ENCODE measurements around the gene BTAF1. TPM values are rescaled to one million over a fixed set of nuclear protein-coding genes. Genes with fewer than 3 reads are reported as not detected.

The BTAF1 gene
- total RNA-seq, 1 donor from 2014 or later: 34.6 TPM

DNA sequence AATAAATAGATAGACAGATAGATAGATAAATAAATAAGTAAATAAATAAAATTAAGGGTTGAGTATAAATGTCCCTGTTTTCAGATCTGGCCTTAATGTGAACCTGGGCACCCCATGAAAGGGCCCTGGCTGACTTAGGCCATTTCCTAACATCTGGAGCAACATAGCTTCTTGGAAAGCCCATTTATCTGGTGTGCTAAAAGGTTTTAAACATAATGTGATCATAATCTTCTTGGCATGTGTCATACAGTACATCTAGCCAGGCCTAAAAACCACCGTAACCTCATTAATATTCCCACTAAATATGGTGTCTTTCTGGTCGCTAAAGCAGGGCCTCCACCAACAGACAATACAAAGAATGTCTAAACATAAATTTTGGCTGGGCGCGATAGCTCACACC is 142.8 kb downstream of the BTAF1 start:
- Mint-ChIP-seq H3K27ac (ENCODE audit: unreplicated experiment) (no peak overlapping the region), H3K4me3 (ENCODE audit: unreplicated experiment) (no peak overlapping the region)
- TF ChIP-seq, protein P1, sequence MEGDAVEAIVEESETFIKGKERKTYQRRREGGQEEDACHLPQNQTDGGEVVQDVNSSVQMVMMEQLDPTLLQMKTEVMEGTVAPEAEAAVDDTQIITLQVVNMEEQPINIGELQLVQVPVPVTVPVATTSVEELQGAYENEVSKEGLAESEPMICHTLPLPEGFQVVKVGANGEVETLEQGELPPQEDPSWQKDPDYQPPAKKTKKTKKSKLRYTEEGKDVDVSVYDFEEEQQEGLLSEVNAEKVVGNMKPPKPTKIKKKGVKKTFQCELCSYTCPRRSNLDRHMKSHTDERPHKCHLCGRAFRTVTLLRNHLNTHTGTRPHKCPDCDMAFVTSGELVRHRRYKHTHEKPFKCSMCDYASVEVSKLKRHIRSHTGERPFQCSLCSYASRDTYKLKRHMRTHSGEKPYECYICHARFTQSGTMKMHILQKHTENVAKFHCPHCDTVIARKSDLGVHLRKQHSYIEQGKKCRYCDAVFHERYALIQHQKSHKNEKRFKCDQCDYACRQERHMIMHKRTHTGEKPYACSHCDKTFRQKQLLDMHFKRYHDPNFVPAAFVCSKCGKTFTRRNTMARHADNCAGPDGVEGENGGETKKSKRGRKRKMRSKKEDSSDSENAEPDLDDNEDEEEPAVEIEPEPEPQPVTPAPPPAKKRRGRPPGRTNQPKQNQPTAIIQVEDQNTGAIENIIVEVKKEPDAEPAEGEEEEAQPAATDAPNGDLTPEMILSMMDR (IDR thresholded peaks at IDR 0.05): no peak

DNA sequence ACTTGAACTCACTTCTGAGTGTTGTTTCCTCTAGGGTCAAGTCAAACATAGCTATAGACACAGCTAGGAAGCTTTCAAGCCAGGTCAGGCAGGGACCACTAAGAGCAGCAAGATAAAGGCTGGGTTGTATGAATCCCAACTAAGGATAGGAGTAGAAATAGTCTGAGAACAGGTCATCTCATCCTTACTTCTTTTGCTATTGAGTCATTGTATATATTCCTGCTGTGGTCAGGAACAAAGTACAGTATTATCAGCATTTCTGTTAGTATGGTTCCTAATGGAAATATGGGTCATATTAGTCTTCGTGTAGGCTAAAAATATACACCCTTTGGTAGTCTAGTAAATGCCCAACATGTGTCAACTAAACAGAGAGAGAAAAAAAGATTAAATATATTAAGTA is 145.3 kb downstream of the BTAF1 start:
- Mint-ChIP-seq H3K36me3 (ENCODE audit: unreplicated experiment) (no peaks in the 10 kb centered on the region), H3K27me3 (ENCODE audit: unreplicated experiment) (no peaks in the 10 kb centered on the region), H3K27ac (ENCODE audit: unreplicated experiment) (no peak overlapping the region), H3K9me3 (ENCODE audit: unreplicated experiment) (no peaks in the 10 kb centered on the region), H3K4me1 (ENCODE audit: unreplicated experiment) (no peaks in the 10 kb centered on the region), H3K4me3 (ENCODE audit: unreplicated experiment) (no peak overlapping the region)
- no peak for DNase-seq (ENCODE audit: extremely low spot score, unreplicated experiment)
- TF ChIP-seq, protein P1 (IDR thresholded peaks at IDR 0.05): no peak

More for the DNA sequence above, 142.8 kb downstream of the BTAF1 start:
- no peak for DNase-seq (ENCODE audit: extremely low spot score, unreplicated experiment)
- Mint-ChIP-seq H3K9me3 (ENCODE audit: unreplicated experiment) (no peaks in the 10 kb centered on the region), H3K27me3 (ENCODE audit: unreplicated experiment) (no peaks in the 10 kb centered on the region), H3K4me1 (ENCODE audit: unreplicated experiment) (no peaks in the 10 kb centered on the region), H3K36me3 (ENCODE audit: unreplicated experiment) (no peaks in the 10 kb centered on the region)

DNA sequence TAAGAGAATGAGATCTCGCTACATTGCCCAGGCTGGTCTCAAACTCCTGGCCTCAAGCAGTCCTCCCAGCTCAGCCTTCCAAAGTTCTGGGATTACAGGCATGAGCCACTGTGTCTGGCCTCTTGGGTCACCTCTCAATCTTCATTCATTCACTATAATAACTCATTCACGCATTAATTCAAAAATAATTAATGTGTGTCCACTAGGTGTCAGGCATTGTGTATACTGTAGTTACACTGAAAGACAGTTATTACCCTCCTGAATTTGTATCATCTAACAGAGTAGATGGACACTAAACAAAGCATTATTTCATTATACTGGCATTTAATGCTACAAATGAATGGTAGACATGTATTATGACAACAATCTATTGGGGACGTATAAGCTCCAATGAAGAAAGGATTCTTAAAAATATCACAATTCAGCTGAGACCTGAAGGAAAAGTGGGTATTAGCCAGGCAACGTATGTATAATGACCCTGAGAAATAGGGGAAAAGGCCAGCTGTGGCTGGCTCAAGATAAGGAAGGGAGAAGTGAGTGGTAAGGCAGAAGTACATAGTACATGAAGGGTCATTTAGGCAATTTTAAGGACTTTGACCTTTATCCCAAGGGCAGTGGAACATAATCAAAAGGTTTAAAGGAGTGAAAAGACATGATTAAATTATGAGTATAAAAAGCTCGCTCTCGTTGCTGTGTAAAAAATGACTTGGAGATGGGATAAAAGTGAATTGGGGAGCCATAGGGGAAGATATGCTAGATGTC is 150.7 kb downstream of the BTAF1 start:
- no peaks in the 10 kb centered on the region for H3K9me3 Mint-ChIP-seq (ENCODE audit: unreplicated experiment)
- DNase-seq (ENCODE audit: extremely low spot score, unreplicated experiment): no peak
- TF ChIP-seq, protein P1 (IDR thresholded peaks at IDR 0.05): peak; percentile 32
- H3K36me3 Mint-ChIP-seq (ENCODE audit: unreplicated experiment): peaks cover 10% of the 10 kb centered on the region
- H3K27ac Mint-ChIP-seq (ENCODE audit: unreplicated experiment): no peak overlapping the region
- no peaks in the 10 kb centered on the region for H3K4me1 Mint-ChIP-seq (ENCODE audit: unreplicated experiment)
- H3K27me3 Mint-ChIP-seq (ENCODE audit: unreplicated experiment): no peaks in the 10 kb centered on the region
- H3K4me3 Mint-ChIP-seq (ENCODE audit: unreplicated experiment): no peak overlapping the region

DNA sequence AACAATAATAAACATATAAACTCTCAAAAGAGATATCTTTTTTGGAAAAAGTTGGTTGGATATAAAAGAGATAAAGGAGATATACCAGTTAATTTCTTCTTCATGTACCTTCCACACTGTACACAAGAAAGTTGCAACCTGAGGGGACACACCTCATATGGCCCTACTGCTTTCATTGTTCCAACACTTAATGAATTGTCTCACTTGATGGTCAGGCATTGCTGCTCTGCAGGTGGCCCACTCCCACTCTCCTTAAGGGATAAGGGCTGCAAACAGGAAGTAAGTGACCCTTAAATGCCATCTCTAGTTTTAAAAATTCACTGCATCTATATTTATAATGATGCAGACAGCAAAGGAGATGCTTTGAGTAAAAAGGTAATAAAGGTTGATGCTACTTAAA is 152.3 kb downstream of the BTAF1 start:
- no peaks in the 10 kb centered on the region for H3K9me3 Mint-ChIP-seq (ENCODE audit: unreplicated experiment)
- H3K27ac Mint-ChIP-seq (ENCODE audit: unreplicated experiment): no peak overlapping the region
- H3K36me3 Mint-ChIP-seq (ENCODE audit: unreplicated experiment): peaks cover 10% of the 10 kb centered on the region
- H3K27me3 Mint-ChIP-seq (ENCODE audit: unreplicated experiment): no peaks in the 10 kb centered on the region
- TF ChIP-seq, protein P1 (IDR thresholded peaks at IDR 0.05): no peak
- no peak for DNase-seq (ENCODE audit: extremely low spot score, unreplicated experiment)
- H3K4me3 Mint-ChIP-seq (ENCODE audit: unreplicated experiment): no peak overlapping the region
- no peaks in the 10 kb centered on the region for H3K4me1 Mint-ChIP-seq (ENCODE audit: unreplicated experiment)

DNA sequence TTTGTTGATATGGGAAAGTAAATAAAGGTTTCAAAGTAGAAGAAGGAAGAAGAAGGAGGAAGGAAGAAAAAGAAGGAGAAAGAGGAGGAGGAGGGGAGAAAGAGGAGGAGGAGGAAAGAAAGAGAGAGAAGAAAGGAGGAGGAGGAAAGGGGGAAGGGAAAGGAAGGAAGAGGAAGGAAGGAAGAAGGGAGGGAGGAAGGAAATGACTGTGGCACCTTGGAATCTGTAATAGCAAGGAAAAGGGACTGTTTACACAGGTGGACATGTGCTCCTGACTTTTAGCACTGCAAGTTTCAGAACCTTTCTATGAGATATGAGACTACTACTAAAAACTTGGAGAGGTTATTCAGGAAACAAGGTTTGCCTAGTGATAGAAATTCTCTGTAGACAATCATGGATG is 153.2 kb downstream of the BTAF1 start:
- TF ChIP-seq, protein P1 (IDR thresholded peaks at IDR 0.05): no peak
- Mint-ChIP-seq H3K4me3 (ENCODE audit: unreplicated experiment) (no peak overlapping the region), H3K36me3 (ENCODE audit: unreplicated experiment) (peaks cover 16% of the 10 kb centered on the region), H3K27ac (ENCODE audit: unreplicated experiment) (no peak overlapping the region), H3K9me3 (ENCODE audit: unreplicated experiment) (no peaks in the 10 kb centered on the region), H3K27me3 (ENCODE audit: unreplicated experiment) (no peaks in the 10 kb centered on the region), H3K4me1 (ENCODE audit: unreplicated experiment) (peaks cover 2% of the 10 kb centered on the region)
- no peak for DNase-seq (ENCODE audit: extremely low spot score, unreplicated experiment)
